ENCODE data around the gene SWSAP1. TPM values are rescaled to one million over a fixed set of nuclear protein-coding genes. Genes with fewer than 3 reads are reported as not detected.
"Not testable (repeated sequence)": the region's sequence is repeated elsewhere in the genome, so short reads cannot be mapped to it uniquely, and the experiment has no call there.

The SWSAP1 gene, protein sequence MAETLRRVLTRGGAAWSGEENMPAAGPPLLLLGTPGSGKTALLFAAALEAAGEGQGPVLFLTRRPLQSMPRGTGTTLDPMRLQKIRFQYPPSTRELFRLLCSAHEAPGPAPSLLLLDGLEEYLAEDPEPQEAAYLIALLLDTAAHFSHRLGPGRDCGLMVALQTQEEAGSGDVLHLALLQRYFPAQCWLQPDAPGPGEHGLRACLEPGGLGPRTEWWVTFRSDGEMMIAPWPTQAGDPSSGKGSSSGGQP
- 1.2 TPM for total RNA-seq
- long read RNA-seq = 0 reads

DNA sequence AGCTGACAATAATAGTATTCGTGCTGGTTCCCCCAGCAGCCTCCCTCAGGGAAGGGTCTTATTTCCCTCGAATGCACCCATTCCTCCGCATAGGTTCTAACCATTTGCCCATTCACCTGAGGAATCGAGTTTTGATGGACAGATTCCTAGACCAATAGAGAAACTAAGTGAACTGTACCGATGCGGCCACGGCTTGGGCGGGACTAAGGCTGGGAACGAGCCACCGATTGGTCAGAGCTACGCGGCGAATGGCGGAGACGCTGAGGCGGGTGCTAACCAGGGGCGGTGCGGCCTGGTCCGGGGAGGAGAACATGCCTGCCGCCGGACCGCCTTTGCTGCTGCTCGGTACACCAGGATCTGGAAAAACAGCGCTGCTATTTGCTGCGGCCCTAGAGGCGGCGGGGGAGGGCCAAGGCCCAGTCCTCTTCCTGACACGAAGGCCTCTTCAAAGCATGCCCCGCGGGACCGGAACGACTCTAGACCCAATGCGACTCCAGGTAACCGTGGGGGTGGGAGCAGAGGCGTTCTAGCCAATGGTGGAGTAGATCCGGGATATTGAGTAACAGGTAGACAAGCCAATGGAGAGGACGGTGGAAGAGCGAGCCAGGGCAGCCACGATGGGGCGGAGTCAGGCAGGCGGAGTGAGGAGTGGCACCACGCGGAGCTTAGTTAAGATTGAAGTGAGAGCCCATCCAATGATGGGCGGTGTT, at the start of gene SWSAP1:
Gene SWSAP1 (plus strand): TSS at position 234 of the 710 bp plus-strand sequence. CDS start 15 bp downstream, at position 249.
- DNase-seq (ENCODE audit: low spot score) = peak; percentile 98

DNA sequence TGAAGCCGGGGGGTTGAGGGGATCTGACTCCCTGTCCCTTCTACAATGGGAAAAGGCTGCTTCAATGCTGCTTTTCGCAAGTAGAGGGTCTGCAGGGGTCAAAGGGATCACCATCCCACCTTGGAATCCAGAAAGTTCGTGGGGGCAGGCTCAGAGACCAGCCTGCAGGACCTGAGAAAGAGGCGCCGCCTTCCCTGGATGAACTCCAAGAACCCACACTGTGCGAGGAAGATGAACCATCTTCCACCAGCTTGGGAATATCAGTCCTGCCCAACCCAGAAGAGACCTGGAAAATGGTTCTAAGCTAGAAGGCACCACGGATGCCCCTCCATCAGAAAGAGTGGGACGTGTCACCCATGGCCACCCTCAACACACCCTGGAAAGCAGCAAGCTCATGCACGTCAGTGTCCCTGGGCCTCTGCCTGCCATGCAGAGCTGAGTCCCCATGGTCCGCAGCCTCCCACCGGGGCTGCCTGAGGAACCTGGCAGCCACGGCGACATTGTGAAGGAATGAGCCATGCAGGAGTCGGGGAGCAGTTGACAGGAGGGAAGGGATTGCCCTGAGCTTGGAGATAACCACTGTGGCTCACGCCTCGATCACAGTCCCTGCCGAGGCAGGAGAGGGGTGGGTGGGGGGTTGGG, 49.6 kb upstream of the SWSAP1 start:
- no peak for DNase-seq (ENCODE audit: low spot score)

DNA sequence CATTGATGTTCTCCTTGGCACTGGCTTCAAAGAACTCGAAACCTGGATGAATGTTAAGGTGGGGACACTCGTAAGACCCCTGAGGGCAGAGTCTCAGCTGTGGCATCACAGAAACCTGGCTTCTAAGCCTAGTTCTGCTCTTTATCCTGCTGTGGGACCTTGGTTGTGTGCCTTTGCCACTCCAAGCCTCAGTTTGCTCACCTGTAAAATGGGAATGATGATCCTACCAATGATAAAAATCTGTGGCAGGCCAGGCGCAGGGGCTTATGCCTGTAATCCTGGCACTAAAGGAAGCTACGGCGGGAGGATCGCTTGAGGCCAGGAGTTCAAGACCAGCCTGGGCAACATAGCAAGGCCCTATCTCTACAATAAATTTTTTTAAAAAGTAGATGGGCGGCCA, 48.9 kb upstream of the SWSAP1 start:
- DNase-seq (ENCODE audit: low spot score) = no peak

DNA sequence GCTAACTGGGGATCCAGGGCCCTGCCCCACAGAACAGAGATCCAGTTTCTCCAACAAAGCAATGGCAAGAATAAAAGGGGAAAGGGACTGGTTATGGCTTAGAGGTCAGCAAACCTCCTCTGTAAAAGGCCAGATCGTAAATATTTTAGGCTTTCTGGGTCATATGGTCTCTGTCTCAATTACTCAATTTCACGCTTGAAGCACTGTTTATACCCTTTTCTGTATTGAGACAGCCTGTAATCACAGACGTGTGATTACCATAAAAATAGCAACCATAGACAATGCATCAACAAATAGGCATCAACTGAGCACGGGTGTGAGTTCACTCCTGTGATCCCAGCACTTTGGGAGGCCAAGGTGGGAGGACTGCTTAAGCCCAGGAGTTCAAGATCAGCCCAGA, 44.3 kb upstream of the SWSAP1 start:
- DNase-seq (ENCODE audit: low spot score) = no peak

DNA sequence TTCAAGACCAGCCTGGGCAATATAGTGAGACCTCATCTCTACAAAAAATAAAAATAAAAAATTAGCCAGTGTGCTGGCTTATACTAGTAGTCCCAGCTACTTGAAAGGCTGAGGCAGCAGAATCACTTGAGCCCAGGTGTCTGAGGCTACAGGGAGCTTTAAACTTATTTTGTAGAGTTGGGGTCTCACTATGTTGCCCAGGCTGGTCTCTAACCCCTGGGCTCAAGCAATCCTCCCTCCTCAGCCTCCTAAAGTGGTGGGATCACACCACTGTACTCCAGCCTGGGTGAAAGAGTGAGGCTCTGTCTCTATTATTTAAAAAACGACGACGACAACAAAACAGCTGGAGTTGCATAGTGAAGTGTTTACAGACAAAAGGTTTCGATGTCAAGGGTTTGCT, 43.0 kb upstream of the SWSAP1 start:
- no peak for DNase-seq (ENCODE audit: low spot score)

DNA sequence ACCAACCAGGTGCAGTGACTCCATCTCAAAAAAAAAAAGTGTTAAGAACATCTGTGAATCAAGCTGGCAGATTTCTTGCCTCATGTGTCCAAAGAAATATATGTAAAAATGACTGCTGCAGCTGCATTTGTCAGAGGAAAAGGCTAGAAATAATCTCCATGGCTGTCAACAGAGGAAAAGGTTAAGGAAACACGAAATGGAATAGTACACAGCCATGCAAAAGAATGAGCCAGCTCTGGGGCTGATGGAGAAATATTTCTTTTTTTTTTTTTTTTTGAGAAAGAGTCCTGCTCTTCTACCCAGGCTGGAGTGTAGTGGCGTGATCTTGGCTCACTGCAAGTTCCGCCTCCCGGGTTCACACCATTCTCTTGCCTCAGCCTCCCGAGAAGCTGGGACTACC, 41.6 kb upstream of the SWSAP1 start:
- no peak for DNase-seq (ENCODE audit: low spot score)

DNA sequence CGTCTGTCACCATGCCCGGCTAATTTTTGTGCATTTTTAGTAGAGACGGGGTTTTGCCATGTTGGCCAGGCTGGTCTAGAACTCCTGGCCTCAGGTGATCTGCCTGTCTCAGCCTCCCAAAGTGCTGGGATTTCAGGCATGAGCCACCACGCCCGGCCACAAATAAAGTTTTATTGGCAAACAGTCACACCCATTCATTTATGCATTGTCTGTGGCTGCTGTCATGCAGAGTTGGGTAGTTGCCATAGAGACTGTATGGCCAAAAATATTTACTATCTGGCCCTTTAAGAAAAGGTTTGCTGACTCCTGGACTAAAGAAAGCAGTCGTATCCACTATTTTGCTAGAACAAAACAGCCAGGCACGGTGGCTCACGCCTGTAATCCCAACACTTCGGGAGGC, 40.6 kb upstream of the SWSAP1 start:
- not testable (repeated sequence) for DNase-seq (ENCODE audit: low spot score)

DNA sequence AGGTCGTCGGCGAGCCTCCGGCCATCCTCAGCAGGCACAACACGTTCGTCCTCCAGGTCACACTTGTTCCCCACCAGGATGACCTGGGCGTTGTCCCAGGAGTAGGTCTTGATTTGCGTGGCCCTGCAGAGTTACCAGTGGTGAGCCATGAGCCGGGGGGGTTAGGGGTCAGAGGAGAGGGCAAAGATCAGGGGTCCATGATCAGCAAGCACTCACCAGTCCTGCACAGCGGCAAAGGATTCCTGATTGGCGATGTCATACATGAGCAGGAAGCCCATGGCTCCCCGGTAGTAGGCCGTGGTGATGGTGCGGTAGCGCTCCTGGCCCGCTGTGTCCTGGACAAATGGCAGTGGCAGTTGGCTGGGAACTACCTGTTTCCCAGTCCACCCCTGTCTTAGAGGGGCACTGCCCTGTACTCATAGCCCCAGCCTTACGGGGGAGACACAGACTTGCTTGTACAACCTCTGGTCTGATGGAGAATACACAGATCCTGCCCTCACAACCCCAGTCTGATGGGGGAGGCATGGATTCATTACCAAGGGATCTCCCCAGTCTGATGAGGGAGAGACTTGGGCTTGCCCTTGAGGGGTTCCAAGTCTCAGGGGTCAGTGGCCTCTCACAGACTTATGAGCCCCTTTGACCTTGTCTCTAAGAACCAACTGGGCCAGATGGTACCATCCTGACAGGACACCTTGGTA, 38.9 kb upstream of the SWSAP1 start:
- no peak for DNase-seq (ENCODE audit: low spot score)

DNA sequence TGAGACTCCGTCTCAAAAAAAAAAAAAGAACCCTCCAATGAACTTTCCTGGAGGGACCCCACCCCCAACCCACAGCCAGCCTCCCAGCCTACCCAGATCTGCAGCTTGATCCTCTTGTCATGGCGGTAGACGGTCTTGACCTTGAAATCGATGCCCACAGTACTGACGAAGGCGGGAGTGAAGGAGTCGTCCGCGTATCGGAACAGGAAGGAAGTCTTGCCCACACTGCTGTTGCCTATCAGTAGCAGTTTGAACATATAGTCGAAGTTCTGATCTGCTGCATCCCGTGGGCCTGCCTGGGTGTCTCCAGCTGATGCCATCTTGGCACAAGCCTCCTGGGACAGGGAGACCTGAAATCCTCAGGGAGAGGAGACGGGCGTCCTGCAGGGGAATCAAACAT, 37.4 kb upstream of the SWSAP1 start:
- DNase-seq (ENCODE audit: low spot score) = no peak

DNA sequence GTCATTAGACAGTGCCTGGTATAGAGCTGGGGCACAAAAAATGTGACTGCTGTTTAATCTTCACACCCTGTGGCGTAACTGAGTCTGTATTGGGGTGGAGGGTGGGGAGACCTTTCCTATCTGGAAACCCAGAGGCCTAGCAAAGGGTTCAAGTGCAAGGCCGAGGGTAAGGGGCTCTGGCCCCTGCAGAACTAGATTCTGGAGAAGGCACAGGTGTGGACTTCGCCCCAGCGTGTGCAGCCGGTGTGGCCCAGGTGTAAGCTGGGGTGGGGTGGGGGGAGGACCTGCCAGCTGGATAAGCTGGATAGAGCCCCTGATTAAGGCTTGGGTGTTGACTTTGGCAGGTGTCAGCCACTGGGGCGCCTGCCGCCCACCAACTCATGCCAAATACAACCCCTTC, 36.3 kb upstream of the SWSAP1 start:
- no peak for DNase-seq (ENCODE audit: low spot score)

DNA sequence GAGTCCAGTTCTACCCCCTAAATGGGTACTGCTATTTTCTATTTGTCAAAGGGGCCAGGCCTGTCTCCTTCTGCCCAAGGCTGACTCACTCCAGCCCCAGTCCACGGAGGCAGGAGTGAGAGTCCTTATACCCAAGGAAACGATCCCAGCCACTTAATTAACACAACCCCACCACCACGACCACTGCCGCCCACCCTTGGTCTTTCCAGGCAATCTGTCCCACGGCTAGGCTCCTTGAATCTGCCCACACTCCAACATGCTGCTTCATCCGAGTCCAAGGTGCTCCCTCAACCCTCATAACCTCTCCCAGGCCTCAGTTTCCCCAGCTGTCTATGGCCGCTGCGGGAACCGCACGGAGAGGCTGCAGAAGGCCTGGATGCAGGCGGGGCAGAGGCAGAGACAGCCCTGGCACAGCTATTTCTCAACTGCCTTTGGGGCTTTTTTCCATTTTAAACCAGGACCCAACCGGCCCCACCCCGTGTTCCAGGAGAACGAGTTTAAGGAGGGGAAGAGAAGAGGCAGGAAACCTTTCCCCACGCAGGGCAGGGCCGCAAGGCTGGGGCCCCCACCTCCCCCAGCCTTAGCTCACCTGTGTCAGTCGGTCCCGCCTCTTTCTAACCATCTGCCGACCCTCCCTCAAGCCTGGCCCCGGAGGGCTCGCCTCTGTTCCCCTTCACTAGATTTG, 35.8 kb upstream of the SWSAP1 start:
- DNase-seq (ENCODE audit: low spot score) = no peak

DNA sequence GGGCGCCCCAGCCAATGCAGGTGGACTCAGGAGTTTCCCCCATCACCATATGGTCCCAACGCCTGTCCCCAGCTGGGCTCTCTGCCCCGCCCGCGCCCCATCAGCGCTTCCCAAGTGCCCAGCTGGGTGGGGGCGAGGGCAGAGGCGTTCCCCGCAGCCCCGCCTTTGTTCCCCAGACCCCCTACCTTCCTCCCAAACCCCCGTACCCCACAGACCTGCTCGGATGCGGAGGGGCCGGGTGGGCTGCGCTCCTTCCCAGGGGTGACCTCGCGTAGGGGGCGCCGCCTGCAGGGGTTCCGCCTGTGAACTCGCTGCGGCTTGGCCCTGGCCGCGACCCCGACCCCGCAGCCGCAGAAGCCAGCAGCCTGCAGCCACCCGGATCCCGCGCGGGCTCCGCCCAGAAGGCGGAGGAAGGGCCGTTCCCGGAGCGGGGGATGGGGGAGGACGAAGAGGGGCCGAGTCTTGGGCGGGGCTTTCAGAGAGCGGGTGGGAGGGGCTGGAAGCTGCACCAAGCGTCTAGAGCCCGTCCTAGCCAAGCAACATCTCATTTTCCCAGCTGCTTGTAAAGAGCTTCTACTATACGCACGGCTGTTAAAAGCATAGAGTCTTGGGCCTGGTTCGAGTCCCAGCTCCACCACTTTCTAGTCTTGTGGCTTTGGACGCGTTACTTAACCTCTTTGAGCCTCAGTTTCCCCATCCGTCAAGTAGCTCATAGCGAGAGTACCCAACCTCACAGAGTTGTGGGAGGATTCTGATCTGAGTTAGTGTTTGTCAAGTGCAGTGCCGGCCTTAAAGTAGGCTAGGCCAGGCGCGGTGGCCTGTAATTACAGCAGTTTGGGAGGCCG, 35.0 kb upstream of the SWSAP1 start, which contains the start of gene RAB3D:
Gene RAB3D (minus strand): TSS at position 404 of the 845 bp plus-strand sequence. CDS start 2,258 bp downstream, outside the sequence.
- DNase-seq (ENCODE audit: low spot score) = peak; percentile 97

DNA sequence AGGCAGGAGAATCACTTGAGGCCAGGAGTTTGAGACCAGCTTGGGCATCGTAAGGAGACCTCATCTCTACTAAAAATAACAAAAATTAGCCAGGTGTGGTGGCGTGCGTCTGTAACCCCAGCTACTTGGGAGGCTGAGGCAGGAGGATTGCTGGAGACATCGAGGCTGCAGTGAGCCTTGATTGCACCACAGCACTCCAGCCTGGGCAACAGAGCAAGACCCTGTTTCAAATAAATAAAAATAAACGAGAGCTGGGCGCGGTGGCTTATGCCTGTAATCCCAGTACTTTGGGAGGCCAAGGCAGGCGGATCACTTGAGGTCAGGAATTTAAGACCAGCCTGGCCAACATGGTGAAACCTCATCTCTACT, 34.4 kb upstream of the SWSAP1 start:
- DNase-seq (ENCODE audit: low spot score) = not testable (repeated sequence)

DNA sequence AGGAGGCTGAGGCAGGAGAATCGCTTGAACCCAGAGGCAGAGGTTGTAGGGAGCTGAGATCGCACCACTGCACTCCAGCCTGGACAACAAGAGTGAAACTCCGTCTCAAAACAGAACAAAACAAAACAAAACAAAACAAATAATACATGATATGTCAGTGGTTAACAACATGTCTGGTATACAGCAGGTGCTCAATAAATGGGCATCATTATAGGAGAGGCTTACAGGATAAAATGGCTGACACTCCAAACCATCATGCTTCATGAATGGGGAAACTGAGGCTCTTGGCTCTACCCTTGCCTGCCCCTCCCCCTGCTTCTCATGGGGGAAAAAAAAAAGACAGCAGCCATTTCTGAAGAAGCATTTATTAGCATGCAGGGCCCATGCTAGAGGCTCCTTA, 32.0 kb upstream of the SWSAP1 start:
- DNase-seq (ENCODE audit: low spot score) = no peak

DNA sequence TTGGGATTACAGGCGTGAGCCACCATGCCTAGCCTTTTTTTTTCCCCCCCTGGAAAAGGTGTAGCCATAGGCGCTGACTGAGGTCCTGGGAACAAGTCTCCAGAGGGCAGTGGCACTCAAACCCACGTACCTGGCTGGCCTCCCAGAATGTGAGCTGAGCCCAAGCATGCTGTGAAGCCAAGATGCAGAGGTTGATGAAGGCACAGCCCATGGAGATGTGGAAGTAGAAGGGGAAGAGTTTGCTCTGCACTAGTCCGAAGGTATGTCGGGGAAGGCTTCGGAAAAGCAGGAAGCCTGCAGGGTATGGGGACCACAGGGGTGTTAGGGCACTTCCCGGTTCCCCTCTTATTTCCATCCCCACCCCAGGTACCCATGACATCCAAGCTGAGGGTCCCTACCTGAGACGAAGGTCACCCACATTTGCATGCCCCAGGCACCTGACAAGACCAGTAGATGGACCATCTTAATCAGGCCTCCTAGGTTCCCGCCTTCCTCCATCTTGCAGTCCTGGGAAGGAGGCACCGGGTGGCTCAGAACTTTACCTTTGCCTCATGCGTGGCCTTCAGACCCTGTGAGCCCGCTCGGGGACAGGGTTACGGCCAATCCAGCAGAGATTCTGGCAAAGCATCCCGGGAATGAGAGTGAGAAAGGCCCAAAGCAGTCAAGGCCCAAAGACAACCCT, 29.2 kb upstream of the SWSAP1 start:
- DNase-seq (ENCODE audit: low spot score) = no peak

DNA sequence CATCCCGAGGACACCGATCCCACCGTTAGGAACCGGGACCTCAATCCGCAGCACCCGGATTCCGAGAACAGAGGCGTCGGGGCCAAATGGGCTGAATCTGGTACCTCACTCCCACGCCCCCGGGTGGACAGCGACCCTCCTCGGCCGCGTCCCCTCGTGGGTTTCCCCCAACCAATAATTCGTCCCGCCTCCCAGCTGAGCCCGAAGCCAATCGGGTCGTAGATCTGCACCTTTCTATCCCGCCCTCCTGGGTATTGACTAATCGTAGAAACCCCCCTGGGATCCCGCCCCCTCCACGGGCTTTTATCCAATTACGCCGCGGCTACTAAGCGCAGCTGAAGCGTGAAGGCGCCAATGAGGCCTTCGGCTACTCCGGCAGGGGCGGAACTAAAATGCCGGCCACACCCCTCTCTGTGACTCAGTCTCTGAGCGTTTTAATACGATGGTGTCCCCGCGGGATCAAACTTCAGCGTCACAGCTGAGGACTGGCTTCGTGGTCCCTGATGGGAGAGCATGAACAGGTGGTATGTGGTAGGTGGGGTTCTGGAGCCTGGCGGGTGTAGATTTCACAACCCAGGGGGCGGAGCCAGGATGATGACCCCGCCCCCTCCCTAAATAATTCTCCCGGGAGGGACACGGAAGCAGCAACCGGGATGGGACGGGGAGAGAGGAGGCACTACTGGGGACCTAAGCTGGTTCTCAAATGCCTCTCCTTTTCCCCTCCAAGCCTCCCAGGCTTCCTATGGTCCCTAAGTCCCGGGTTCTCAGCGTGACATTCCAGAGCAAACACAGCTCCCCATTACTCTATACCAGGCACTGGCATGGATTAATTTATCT, 28.1 kb upstream of the SWSAP1 start, which contains the start of the genes CCDC159 and TMEM205:
Gene CCDC159 (plus strand): TSS at position 416 of the 837 bp plus-strand sequence. CDS start 88 bp downstream, at position 504.
Gene TMEM205 (minus strand): TSS at position 165 of the 837 bp plus-strand sequence. CDS start 649 bp downstream, outside the sequence.
- peak; percentile 98 for DNase-seq (ENCODE audit: low spot score)

DNA sequence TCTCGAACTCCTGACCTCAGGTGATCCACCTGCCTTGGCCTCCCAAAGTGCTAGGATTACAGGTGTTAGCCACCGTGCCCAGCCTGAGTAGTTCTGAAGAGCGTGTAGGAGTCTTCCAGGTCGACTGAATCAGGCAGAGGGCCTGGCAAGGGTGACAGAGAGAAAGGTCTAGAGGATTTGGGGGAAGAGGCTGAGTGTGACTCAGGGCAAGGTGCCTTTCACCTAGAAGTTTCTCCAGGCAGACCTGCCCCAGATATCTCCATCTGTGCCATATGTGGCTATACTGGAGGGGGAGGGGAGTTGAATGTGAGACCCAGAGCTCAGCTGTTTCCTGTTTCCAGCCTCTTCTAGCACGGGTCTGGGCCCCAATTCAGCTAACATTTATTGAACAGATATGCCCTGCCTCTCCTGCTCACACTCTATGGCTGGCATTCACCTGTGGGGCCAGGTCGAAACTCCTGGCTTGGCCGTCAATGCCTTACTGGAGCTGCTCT, 26.9 kb upstream of the SWSAP1 start:
- DNase-seq (ENCODE audit: low spot score) = no peak

DNA sequence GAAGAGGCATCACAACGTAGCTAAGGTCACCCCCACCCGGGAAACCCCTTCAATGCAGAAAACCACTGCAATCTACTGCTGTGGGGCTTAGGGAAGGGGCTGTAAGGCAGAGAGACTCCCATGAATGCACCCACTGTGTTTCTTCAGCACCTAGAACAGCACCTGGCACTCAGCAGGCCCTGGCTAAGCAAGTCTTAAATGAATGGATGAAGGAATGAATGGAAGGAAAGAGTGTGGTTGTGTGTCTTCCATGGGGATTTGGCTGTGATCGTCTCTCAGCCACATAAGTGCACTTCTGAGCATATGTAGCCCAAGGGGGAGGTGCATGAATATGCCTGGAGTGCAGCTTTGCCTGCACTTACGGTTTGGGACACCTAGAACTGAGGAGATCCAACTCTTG, 25.3 kb upstream of the SWSAP1 start:
- DNase-seq (ENCODE audit: low spot score) = no peak
